HepG2 (cell line): ENCODE measurements around the gene ADAMTS13. TPM values are rescaled to one million over a fixed set of nuclear protein-coding genes. Genes with fewer than 3 reads are reported as not detected.

ENCODE experiments used
- HOXA9 ChIP-seq: sonication (generic); formaldehyde crosslinking; IDR thresholded peaks from 2 replicates; pipeline ENCODE4 v1.8.1; 2022; ENCODE audit warnings: missing genetic modification reagents, mild to moderate bottlenecking, moderate library complexity, borderline replicate concordance
- MAF1 ChIP-seq: sonication (generic); formaldehyde crosslinking; IDR thresholded peaks from 2 replicates; pipeline ENCODE4 v1.5.0; 2020; ENCODE audit warnings: missing genetic modification reagents, borderline replicate concordance
- MEIS2 ChIP-seq: sonication (generic); formaldehyde crosslinking; IDR thresholded peaks from 2 replicates; pipeline ENCODE4 v1.9.0; 2021; ENCODE audit warnings: mild to moderate bottlenecking, missing genetic modification reagents
- MZF1 ChIP-seq: sonication (generic); formaldehyde crosslinking; IDR thresholded peaks from 2 replicates; pipeline ENCODE4 v1.8.1; 2023; ENCODE audit warnings: mild to moderate bottlenecking, missing genetic modification reagents, borderline replicate concordance
- SNRNP70 ChIP-seq: fragments of 200-400 bp; formaldehyde crosslinking; IDR thresholded peaks from 2 replicates; pipeline ENCODE4 v1.6.1; 2017; ENCODE audit warnings: mild to moderate bottlenecking, low read depth, low read length, moderate library complexity
- STAG1 ChIP-seq: sonication (generic); formaldehyde crosslinking; IDR thresholded peaks from 2 replicates; pipeline ENCODE4 v1.4.0; 2020; ENCODE audit warnings: missing genetic modification reagents
- YEATS2 ChIP-seq: sonication (generic); formaldehyde crosslinking; IDR thresholded peaks from 2 replicates; pipeline ENCODE4 v1.4.0; 2020; ENCODE audit warnings: missing genetic modification reagents, borderline replicate concordance
- ZFAT ChIP-seq: sonication (generic); formaldehyde crosslinking; conservative IDR thresholded peaks from 2 replicates; pipeline ENCODE4 v1.8.1; 2023; ENCODE audit warnings: missing genetic modification reagents, inconsistent platforms
- ZMYM3 ChIP-seq: sonication (generic); formaldehyde crosslinking; IDR thresholded peaks from 2 replicates; pipeline ENCODE4 v1.5.1; 2020; ENCODE audit warnings: mild to moderate bottlenecking, missing genetic modification reagents
- ZNF331 ChIP-seq: sonication (generic); formaldehyde crosslinking; IDR thresholded peaks from 2 replicates; pipeline ENCODE4 v1.4.0; 2020; ENCODE audit warnings: missing genetic modification reagents
- polyA plus RNA-seq, 8 experiments: library from polyadenylated mRNA; depleted of rRNA in 3 of 8; stranded (reverse) in 7 of 8; unstranded in 1 of 8; fragments of >200 nt; fragmentation: Illumina TruSeq in 4 of 8; extraction: Trizol in 4 of 8; gene quantifications; 2 replicates each; pipeline versions ENCODE4 v1.2.1 to v1.2.3, GENCODE V29; 2011 to 2016; ENCODE audit warnings: low read depth in 4 of 8, missing spikeins in 1 of 8, mixed read lengths in 1 of 8; ENCODE audit not compliant: insufficient read depth in 1 of 8
- total RNA-seq, 5 experiments: library from RNA; depleted of rRNA; stranded (reverse); fragments of >200 nt; fragmentation: Illumina TruSeq; extraction: Trizol; gene quantifications; 2 replicates each; pipeline ENCODE4 v1.2.3, GENCODE V29; 2016; ENCODE audit warnings: low read depth in 1 of 5
- TF ChIP-seq, protein P1 (sequence below): sonication (generic); formaldehyde crosslinking; IDR thresholded peaks from 2 replicates; pipeline ENCODE4 v1.4.0; 2020; ENCODE audit warnings: mild to moderate bottlenecking, missing genetic modification reagents
- TF ChIP-seq, protein P2 (sequence below): sonication (generic); formaldehyde crosslinking; IDR thresholded peaks from 2 replicates; pipeline ENCODE4 v1.9.0; 2022; ENCODE audit warnings: low read depth, missing genetic modification reagents
- TF ChIP-seq, protein P3 (sequence below): sonication (generic); formaldehyde crosslinking; IDR thresholded peaks from 2 replicates; pipeline ENCODE4 v1.8.0; 2022; ENCODE audit warnings: mild to moderate bottlenecking, missing genetic modification reagents, moderate library complexity
- TF ChIP-seq, protein P4 (sequence below): IDR thresholded peaks from 2 replicates; pipeline ENCODE4 v1.6.1; 2018; ENCODE audit warnings: missing genetic modification reagents, mild to moderate bottlenecking, missing compliant biosample characterization
- TF ChIP-seq, protein P5 (sequence below): IDR thresholded peaks from 2 replicates; pipeline ENCODE4 v1.6.1; 2016; ENCODE audit warnings: missing compliant biosample characterization, missing genetic modification reagents, borderline replicate concordance
- TF ChIP-seq, protein P6 (sequence below): sonication (generic); formaldehyde crosslinking; IDR thresholded peaks from 2 replicates; pipeline ENCODE4 v1.5.0; 2020; ENCODE audit warnings: missing genetic modification reagents, mild to moderate bottlenecking, borderline replicate concordance
- TF ChIP-seq, protein P7 (sequence below): sonication (generic); IDR thresholded peaks from 2 replicates; pipeline ENCODE4 v1.6.1; 2016; ENCODE audit warnings: low read depth, borderline replicate concordance
- TF ChIP-seq, protein P8 (sequence below): sonication (generic); formaldehyde crosslinking; IDR thresholded peaks from 2 replicates; pipeline ENCODE4 v1.8.0; 2022; ENCODE audit warnings: missing genetic modification reagents, low read depth, mild to moderate bottlenecking, borderline replicate concordance

ADAMTS13 gene
- total and polyA plus RNA-seq, 2 of the 13 experiments (the other 11 are each of a cell fraction or from before 2014, with no cell fraction given): 0.91 to 4.5 TPM

DNA sequence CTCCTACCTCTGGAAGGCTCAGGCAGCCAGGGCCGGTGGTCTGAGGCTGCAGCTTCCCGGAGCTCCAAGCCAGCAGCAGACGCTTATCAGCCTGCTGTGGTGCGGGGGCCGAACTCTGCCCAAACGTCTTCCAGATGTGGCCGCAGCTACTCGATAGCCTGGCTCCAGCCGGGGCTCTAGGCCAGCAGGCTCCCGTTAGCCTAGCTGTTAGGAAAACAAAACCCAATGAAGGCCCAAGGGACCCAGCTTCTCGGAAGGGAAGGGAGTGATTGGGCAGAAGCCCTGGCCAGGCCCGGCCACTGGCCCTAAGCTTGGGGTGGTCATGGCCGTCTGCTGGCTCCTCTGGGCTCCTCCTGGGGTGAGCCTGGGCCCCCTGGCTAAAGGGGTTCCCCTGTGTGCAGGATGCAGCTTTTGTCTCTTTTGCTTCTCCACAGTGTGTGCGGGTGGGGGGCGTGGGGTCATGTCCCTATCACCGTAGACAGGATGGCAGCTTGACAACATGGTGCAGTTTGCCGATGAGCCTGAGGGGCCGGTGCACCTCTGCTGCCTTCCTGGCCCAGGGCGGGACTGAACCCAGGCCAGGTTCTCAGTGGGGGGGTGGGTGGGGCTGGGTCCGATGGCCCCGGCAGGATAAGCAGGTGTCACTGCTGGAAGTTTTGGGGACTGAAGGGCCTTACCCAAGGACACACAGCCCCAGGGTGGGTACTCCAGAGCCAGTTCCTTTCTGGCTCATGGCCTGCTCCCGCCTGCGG, 83.9 kb downstream of the ADAMTS13 start (continued):
- TF ChIP-seq MZF1 (CRISPR knock-in tag): no peak
- no peak for TF ChIP-seq ZNF331 (CRISPR knock-in tag)
- TF ChIP-seq, protein P1, sequence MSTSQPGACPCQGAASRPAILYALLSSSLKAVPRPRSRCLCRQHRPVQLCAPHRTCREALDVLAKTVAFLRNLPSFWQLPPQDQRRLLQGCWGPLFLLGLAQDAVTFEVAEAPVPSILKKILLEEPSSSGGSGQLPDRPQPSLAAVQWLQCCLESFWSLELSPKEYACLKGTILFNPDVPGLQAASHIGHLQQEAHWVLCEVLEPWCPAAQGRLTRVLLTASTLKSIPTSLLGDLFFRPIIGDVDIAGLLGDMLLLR (CRISPR knock-in tag): no peak
- no peak for TF ChIP-seq STAG1 (CRISPR knock-in tag)
- 0 out of 2 replicates have a peak, but pooled peaks have one; percentile 56 for TF ChIP-seq ZMYM3
- TF ChIP-seq, protein P2, sequence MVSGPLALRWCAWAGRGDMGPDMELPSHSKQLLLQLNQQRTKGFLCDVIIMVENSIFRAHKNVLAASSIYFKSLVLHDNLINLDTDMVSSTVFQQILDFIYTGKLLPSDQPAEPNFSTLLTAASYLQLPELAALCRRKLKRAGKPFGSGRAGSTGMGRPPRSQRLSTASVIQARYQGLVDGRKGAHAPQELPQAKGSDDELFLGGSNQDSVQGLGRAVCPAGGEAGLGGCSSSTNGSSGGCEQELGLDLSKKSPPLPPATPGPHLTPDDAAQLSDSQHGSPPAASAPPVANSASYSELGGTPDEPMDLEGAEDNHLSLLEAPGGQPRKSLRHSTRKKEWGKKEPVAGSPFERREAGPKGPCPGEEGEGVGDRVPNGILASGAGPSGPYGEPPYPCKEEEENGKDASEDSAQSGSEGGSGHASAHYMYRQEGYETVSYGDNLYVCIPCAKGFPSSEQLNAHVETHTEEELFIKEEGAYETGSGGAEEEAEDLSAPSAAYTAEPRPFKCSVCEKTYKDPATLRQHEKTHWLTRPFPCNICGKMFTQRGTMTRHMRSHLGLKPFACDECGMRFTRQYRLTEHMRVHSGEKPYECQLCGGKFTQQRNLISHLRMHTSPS (CRISPR knock-in tag): no peak
- TF ChIP-seq, protein P3, sequence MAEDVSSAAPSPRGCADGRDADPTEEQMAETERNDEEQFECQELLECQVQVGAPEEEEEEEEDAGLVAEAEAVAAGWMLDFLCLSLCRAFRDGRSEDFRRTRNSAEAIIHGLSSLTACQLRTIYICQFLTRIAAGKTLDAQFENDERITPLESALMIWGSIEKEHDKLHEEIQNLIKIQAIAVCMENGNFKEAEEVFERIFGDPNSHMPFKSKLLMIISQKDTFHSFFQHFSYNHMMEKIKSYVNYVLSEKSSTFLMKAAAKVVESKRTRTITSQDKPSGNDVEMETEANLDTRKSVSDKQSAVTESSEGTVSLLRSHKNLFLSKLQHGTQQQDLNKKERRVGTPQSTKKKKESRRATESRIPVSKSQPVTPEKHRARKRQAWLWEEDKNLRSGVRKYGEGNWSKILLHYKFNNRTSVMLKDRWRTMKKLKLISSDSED (CRISPR knock-in tag): no peak
- no peak for TF ChIP-seq SNRNP70
- TF ChIP-seq ZFAT (CRISPR knock-in tag): no peak
- TF ChIP-seq, protein P4, sequence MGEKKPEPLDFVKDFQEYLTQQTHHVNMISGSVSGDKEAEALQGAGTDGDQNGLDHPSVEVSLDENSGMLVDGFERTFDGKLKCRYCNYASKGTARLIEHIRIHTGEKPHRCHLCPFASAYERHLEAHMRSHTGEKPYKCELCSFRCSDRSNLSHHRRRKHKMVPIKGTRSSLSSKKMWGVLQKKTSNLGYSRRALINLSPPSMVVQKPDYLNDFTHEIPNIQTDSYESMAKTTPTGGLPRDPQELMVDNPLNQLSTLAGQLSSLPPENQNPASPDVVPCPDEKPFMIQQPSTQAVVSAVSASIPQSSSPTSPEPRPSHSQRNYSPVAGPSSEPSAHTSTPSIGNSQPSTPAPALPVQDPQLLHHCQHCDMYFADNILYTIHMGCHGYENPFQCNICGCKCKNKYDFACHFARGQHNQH (CRISPR knock-in tag): no peak
- TF ChIP-seq, protein P5, sequence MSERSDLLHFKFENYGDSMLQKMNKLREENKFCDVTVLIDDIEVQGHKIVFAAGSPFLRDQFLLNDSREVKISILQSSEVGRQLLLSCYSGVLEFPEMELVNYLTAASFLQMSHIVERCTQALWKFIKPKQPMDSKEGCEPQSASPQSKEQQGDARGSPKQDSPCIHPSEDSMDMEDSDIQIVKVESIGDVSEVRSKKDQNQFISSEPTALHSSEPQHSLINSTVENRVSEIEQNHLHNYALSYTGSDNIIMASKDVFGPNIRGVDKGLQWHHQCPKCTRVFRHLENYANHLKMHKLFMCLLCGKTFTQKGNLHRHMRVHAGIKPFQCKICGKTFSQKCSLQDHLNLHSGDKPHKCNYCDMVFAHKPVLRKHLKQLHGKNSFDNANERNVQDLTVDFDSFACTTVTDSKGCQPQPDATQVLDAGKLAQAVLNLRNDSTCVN: no peak
- TF ChIP-seq, protein P6, sequence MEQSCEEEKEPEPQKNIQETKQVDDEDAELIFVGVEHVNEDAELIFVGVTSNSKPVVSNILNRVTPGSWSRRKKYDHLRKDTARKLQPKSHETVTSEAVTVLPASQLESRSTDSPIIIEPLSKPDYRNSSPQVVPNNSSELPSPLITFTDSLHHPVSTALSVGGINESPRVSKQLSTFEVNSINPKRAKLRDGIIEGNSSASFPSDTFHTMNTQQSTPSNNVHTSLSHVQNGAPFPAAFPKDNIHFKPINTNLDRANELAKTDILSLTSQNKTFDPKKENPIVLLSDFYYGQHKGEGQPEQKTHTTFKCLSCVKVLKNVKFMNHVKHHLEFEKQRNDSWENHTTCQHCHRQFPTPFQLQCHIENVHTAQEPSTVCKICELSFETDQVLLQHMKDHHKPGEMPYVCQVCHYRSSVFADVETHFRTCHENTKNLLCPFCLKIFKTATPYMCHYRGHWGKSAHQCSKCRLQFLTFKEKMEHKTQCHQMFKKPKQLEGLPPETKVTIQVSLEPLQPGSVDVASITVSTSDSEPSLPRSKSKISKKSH (CRISPR knock-in tag): 0 out of 2 replicates have a peak, but pooled peaks have one; percentile 27
- no peak for TF ChIP-seq MAF1 (CRISPR knock-in tag)
- no peak for TF ChIP-seq MEIS2 (CRISPR knock-in tag)
- 0 out of 2 replicates have a peak, but pooled peaks have one; percentile 36 for TF ChIP-seq HOXA9 (CRISPR knock-in tag)
- no peak for TF ChIP-seq YEATS2 (CRISPR knock-in tag)
- TF ChIP-seq, protein P7, sequence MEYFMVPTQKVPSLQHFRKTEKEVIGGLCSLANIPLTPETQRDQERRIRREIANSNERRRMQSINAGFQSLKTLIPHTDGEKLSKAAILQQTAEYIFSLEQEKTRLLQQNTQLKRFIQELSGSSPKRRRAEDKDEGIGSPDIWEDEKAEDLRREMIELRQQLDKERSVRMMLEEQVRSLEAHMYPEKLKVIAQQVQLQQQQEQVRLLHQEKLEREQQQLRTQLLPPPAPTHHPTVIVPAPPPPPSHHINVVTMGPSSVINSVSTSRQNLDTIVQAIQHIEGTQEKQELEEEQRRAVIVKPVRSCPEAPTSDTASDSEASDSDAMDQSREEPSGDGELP: no peak
- TF ChIP-seq, protein P8, sequence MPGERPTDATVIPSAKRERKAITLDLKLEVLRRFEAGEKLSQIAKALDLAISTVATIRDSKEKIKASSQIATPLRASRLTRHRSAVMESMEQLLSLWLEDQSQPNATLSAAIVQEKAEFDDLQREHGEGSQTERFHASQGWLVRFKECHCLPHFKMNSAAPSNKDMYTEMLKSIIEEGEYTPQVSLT (CRISPR knock-in tag): no peak
